LNCaP clone FGC (cell line): Measurements from ENCODE around the gene TBC1D20.

Experiments
- DNase-seq: peaks from one replicate; pipeline ENCODE4 v3.0.0-alpha.2; 2011; ENCODE audit warnings: low read depth
- H3K4me3 ChIP-seq: 2 replicates; pipeline ENCODE4 v1.5.1; 2011; ENCODE audit warnings: mild to moderate bottlenecking, low read depth, low read length, control low read depth
- CTCF ChIP-seq: IDR thresholded peaks from 2 replicates; pipeline ENCODE4 v1.5.1; 2012; ENCODE audit warnings: mild to moderate bottlenecking; ENCODE audit not compliant: control insufficient read depth, insufficient read depth; ENCODE audit errors: extremely low read depth

Gene TBC1D20

GRCh38 chr20:409697-410559 lies 52.4 kb downstream of the TBC1D20 start:
- no peak for TF ChIP-seq CTCF
- DNase-seq, result no peak
- H3K4me3 ChIP-seq, result peak overlapping the region; percentile 96

- DNase-seq, result no peak
- no peak for TF ChIP-seq CTCF
- peak overlapping the region; percentile 96 for H3K4me3 ChIP-seq
Observed at GRCh38 chr20:408843-409696, 53.3 kb downstream of the TBC1D20 start.

GRCh38 chr20:407953-408842 lies 54.1 kb downstream of the TBC1D20 start, which contains the start of gene RBCK1:
Gene RBCK1 (plus strand): TSS chr20:408299. CDS start chr20:408758, 459 bp downstream.
- DNase-seq, result no peak
- no peak for TF ChIP-seq CTCF
- H3K4me3 ChIP-seq, result peak within 1 kb of the TSS; percentile 96

GRCh38 chr20:407133-407952 lies 55.0 kb downstream of the TBC1D20 start:
- peak; percentile 67 for DNase-seq
- peak; percentile 42 for TF ChIP-seq CTCF
- peak overlapping the region; percentile 52 for H3K4me3 ChIP-seq

GRCh38 chr20:406200-407132 lies 55.9 kb downstream of the TBC1D20 start:
- TF ChIP-seq CTCF, result no peak
- no peak for DNase-seq
- peak overlapping the region; percentile 52 for H3K4me3 ChIP-seq
